HG02970 (cell line): Measurements from ENCODE around the gene PALD1.

Experiments
- ATAC-seq: cut with Tn5 transposase; IDR thresholded peaks from one replicate; pipeline ENCODE4 v1.9.1; 2021; ENCODE audit warnings: mild to moderate bottlenecking, moderate library complexity, moderate number of reproducible peaks; ENCODE audit not compliant: unreplicated experiment, low FRiP score

Gene PALD1

GRCh38 chr10:70500812-70501301 lies 22.3 kb downstream of the PALD1 start:
- ATAC-seq = no peak

- ATAC-seq = no peak
Measured at GRCh38 chr10:70502406-70502805, 23.8 kb downstream of the PALD1 start.

DNA sequence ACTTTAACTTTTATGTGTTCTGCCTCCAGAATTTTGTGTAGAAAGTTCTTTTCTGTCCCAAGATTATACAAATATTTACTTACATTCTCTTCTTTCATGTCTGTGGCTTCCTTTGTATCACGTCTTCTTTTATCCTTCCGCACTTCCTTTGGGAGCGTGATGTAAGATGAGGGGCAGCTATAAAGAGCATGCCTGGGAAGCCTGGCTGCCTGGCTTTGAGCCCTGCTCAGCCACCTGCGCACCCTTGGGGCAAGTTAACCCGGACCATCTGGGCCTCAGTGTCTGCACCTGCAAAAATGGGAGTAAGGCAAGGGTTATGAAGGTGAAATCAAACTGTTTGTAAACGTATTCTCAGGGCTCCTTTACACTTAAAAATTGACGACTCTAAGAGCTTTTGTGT lies 25.2 kb downstream of the PALD1 start:
- ATAC-seq = no peak

- no peak for ATAC-seq
Measured at GRCh38 chr10:70504521-70505358, 26.2 kb downstream of the PALD1 start.

DNA sequence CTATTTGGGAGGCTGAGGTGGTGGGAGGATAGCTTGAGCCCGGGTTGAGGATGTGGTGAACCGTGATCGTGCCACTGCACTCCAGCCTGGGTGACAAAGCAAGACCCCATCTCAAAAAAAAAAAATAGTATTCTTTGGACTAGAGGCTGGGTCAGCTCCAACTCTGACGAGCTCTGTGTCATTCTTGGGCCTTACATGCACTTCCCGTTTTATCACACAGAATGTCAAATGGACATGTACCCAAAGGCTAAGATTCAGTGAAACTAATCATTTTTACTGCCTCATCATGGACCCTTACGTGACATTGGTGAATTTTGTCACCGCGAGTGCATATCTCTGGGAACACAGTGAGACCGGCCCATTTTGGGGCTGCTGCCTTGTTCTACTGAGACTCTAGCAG lies 27.3 kb downstream of the PALD1 start:
- no peak for ATAC-seq

- no peak for ATAC-seq
Measured at GRCh38 chr10:70507966-70508365, 29.4 kb downstream of the PALD1 start.

GRCh38 chr10:70508912-70509756 lies 30.6 kb downstream of the PALD1 start:
- no peak for ATAC-seq

- no peak for ATAC-seq
Measured at GRCh38 chr10:70509757-70510147, 31.2 kb downstream of the PALD1 start.

DNA sequence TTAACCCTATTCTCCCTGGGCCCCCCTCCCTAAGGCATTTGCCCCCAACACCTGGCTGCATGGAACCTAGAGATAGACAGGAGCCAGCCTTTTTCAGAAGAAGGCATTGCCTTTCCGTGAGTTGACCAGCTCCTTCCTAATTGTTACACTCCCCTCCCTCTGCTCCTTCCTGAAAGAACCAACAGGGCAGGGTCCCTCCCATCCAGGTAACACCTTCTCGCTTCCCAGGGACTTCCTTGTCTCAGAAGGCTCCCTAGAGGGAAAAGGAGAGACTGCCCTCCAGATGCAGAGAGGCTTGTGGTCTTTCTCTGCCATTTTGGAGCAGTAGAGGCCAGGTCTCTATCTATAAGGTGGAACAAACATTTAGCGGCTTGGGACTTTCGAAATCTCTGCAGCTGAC lies 31.9 kb downstream of the PALD1 start:
- ATAC-seq = no peak

GRCh38 chr10:70510904-70511303 lies 32.3 kb downstream of the PALD1 start:
- no peak for ATAC-seq

GRCh38 chr10:70512149-70512639 lies 33.6 kb downstream of the PALD1 start:
- no peak for ATAC-seq

DNA sequence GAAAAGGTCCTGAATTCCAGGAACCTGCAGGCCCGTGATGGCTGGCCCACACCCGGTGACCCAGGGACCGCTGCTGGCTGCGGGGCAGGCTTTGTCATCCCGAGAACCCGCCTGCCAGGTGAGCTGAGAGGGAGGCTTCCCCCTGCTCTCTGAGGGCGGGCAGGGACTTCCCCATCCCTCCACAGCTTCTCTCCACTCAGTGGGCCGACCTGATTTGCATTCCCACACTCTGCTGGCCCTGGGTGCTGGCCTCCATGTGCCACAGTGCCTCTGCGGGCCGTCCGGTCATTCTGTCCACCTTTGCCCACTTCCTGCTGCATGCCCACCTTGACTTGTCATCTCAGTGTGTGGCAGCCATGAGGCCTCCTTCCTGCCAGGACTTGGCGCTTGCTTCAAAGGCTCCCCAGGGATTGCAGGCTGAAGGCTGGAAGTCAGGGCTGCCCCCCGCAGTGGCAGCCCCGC lies 35.3 kb downstream of the PALD1 start:
- ATAC-seq = peak; percentile 76

DNA sequence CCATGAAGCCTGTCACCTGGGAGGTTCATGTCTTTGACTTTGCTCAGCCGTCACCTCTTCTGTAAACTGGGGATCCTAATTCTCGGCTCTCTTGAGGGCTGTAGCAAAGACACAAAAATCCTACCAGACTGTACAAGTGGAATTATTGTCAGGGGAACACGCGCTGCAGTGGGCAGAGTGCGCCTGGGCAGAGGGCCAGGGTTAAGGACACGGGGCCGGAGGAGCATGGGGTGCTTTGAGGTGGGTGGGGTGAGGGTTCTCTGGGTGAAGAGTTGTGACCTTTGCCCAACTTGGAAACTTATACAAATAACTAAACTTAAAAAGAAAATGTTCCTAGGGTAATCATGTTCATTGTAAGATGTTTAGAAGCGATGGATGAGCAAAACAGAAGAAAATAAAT lies 36.0 kb downstream of the PALD1 start:
- ATAC-seq = no peak

DNA sequence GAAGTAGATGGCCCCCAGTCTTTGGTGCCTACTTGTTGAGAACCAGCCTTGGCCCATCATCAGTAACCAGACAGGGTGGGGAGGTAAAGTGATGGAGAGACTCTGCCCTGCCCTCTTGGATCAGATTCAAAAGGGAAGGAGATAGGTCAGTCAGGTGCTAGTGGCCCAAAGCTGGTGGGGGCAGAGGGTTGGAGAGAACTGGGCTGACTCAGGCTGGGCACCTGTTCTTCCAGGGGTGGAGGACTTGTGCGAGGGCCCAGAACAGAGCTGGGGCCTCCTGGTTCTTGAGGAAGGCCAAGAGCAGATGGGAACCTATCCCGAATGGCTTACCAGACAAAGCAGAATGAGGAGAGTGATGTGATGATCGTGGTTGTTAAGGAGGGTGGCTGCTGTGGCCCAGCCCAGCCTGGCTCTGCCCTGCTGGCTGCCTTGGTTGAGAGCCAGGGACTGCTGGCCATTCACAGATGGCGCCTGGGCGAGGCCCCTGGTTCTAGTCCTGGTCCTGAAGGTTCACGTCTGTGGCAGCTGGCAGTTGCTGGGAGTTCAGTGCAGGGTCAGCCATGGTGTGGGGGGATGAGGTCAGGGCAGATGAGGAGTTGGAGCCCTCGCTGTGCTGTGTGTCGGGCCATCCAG lies 36.6 kb downstream of the PALD1 start:
- ATAC-seq = no peak

GRCh38 chr10:70518695-70519094 lies 40.1 kb downstream of the PALD1 start:
- ATAC-seq = no peak

- no peak for ATAC-seq
Measured at GRCh38 chr10:70523057-70523456, 44.5 kb downstream of the PALD1 start.

DNA sequence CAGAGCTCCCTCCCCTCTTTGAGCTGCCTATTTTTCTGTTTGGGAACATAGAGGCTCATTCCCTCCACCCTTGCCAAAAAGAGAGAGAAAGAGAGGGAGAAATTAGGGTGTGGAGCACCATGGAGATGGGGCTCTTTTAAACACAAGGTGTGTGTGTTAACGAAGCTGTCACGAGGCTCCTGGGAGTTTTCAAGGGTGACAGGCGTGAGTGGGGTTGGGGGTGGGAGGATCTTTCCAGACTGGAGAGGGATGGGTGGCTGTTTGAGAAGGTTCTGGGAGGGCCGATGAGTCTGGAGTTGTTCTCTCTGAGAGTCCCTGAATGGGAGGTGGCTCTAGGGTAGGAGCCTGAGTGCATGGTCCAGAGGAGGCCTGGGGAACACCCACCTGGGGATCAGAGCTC lies 45.0 kb downstream of the PALD1 start:
- no peak for ATAC-seq

GRCh38 chr10:70528314-70528713 lies 49.7 kb downstream of the PALD1 start:
- no peak for ATAC-seq

DNA sequence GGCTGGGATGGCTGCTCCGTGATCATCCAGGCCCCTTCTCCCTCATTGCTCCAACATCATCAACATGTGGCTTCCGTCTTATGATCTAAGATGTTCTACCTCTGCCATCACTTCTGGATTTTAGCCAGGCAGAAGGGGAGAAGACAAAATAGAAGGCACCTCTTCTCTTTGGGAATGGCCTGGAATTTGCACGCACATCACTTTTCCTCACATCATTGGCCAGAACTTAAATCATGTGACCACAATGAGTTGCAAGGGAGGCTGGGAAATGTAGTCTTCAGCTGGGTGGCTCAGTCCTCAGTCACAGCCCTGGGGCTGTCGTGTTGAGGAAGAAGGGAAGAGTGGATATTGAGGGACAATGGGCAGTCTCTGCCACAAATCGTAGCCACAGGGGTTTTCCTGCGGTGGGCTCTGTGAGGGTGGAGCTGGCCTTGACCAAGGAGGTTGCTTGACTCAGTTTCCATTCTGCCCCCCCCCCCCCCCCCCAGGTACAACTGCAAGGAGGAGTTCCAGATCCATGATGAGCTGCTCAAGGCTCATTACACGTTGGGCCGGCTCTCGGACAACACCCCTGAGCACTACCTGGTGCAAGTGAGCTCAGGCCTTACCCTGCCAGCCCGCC lies 50.3 kb downstream of the PALD1 start:
- ATAC-seq = no peak

DNA sequence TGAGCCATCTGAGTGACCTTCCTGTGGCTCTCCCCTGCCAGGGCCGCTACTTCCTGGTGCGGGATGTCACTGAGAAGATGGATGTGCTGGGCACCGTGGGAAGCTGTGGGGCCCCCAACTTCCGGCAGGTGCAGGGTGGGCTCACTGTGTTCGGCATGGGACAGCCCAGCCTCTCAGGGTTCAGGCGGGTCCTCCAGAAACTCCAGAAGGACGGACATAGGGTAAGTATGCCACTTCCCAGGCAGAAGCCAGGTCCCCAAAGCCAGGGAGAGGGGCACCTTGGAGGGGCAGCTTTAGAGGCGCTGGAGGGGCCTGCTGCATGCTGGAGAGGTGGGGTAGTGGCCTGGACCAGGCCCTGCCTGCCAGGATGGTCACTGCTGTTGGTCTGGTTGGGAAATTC lies 51.3 kb downstream of the PALD1 start:
- no peak for ATAC-seq
